H54 (cell line): ENCODE data around the gene CIITA.

Source experiments
- DNase-seq: peaks from one replicate; pipeline ENCODE4 v3.0.0; 2011; ENCODE audit warnings: low spot score, mixed read lengths; ENCODE audit not compliant: insufficient read length
- FAIRE-seq: peaks from 3 replicates; lab custom pipeline; 2011; peaks lifted over from hg19 to GRCh38; lab: Jason Lieb, UNC
- POLR2A ChIP-seq: IDR thresholded peaks from 2 replicates; pipeline ENCODE4 v1.6.1; 2011; ENCODE audit warnings: low read depth, mild to moderate bottlenecking, low read length

The CIITA gene

DNA sequence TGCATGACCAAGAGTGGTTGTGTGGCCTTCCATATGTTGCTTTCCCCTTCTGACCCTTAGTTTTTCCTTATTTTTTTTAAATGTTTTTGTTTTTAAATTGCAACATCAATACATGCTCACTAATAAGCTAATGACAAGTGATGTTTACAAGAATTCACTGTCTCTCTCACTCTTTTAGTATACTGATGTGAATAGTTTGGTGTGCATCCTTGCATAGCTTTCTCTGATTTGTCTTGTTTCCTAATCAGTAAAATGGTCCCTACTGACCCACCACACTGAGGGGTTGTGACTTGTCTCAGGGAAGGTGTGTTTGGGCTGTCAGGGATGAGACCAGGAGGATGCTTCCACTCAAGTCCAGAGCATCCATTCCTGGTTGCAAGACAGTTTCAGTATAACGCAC is 26.0 kb downstream of the CIITA start:
- DNase-seq, result no peak
- no peak for FAIRE-seq
- no peak for TF ChIP-seq POLR2A

DNA sequence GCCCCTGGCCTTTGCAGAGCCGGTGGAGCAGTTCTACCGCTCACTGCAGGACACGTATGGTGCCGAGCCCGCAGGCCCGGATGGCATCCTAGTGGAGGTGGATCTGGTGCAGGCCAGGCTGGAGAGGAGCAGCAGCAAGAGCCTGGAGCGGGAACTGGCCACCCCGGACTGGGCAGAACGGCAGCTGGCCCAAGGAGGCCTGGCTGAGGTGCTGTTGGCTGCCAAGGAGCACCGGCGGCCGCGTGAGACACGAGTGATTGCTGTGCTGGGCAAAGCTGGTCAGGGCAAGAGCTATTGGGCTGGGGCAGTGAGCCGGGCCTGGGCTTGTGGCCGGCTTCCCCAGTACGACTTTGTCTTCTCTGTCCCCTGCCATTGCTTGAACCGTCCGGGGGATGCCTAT is 29.5 kb downstream of the CIITA start:
- no peak for TF ChIP-seq POLR2A
- no peak for FAIRE-seq
- no peak for DNase-seq

DNA sequence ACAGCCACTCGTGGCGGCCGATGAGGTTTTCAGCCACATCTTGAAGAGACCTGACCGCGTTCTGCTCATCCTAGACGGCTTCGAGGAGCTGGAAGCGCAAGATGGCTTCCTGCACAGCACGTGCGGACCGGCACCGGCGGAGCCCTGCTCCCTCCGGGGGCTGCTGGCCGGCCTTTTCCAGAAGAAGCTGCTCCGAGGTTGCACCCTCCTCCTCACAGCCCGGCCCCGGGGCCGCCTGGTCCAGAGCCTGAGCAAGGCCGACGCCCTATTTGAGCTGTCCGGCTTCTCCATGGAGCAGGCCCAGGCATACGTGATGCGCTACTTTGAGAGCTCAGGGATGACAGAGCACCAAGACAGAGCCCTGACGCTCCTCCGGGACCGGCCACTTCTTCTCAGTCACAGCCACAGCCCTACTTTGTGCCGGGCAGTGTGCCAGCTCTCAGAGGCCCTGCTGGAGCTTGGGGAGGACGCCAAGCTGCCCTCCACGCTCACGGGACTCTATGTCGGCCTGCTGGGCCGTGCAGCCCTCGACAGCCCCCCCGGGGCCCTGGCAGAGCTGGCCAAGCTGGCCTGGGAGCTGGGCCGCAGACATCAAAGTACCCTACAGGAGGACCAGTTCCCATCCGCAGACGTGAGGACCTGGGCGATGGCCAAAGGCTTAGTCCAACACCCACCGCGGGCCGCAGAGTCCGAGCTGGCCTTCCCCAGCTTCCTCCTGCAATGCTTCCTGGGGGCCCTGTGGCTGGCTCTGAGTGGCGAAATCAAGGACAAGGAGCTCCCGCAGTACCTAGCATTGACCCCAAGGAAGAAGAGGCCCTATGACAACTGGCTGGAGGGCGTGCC is 30.1 kb downstream of the CIITA start:
- DNase-seq (no peak), FAIRE-seq (no peak)
- TF ChIP-seq POLR2A, result no peak

DNA sequence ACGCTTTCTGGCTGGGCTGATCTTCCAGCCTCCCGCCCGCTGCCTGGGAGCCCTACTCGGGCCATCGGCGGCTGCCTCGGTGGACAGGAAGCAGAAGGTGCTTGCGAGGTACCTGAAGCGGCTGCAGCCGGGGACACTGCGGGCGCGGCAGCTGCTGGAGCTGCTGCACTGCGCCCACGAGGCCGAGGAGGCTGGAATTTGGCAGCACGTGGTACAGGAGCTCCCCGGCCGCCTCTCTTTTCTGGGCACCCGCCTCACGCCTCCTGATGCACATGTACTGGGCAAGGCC is 30.7 kb downstream of the CIITA start:
- DNase-seq (no peak), FAIRE-seq (no peak)
- TF ChIP-seq POLR2A, result no peak

DNA sequence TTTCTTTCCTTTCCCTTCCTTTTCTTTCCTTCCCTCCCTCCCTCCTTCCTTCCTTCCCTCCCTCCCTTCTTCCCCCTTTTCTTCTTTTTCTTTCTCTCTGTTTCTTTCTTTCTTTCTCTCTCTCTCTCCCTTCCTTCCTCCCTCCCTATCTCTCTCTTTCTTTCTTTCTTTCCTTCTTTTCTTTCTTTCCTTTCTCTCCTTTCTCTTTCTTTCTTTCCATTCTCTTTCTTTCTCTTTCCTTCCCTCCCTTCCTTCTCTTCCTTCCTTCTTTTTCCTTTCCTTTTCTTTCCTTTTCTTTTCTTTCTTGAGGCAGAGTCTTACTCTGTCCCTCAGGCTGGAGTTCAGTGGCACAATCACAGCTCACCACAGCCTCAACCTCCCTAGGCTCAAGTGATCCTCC is 34.3 kb downstream of the CIITA start:
- no peak for DNase-seq
- no peak for TF ChIP-seq POLR2A
- no peak for FAIRE-seq

DNA sequence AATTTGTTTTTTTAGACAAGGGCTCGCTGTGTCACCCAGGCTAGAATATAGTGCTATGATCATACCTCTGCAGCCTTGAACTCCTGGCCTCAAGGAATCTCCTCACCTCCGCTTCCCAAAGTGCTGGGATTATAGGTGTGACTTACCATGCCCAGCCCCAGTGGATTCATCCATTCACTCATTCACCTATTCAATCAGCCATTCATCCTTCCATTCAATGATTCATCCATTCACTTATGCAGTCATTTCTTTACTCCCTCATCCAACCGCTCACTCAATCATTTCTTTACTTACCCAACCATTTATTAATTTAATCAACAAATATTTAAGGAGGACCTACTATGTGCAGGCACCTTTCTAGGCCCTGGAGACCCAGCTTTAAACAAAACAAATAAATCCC is 39.5 kb downstream of the CIITA start:
- DNase-seq (no peak), FAIRE-seq (no peak)
- no peak for TF ChIP-seq POLR2A

DNA sequence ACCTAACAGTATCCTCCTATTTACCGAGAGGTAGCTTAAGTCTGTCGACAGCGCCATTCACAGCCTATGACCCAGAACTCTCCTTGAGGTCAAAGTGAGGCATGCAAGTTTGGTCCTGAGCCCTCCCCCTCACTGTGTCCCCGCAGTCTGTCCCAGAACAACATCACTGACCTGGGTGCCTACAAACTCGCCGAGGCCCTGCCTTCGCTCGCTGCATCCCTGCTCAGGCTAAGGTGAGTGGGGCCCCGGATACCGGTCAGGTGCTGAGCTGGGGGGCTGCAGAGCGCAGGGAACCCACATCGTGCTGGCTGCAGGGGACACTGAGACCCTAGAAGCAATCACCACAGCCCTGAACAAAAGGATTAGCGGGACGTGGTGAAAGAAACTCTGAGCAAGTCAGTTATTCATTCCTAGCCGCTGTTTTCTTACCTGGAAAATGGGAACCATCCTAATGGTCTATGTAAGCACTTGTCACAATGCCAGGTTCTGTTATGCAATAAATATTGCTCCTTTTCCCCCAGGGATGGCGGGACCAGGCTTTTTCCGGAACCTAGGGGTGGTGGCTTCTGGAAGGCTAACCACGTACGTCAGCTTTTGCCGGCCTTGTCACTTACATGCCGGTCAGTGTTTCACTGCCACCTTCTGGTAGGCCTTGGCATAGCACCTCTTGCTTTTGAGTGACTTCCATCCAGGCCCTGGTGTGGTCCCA is 41.4 kb downstream of the CIITA start:
- FAIRE-seq (peak; percentile 64), DNase-seq (peak; percentile 87)
- TF ChIP-seq POLR2A, result no peak

DNA sequence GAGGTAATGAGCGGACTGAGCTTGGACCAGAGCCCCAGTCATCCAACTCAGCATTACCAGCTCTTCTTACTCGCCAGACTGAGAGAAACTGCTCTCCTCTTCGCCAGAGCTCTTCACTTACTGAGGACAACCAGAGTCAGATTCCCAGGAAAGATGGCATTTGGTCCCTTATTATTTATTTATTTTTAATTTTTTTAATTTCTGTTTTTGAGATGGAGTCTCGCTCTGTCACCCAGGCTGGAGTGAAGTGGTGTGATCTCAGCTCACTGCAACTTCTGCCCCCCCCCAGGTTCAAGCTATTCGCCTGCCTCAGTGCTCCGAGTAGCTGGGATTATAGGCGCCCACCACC is 42.0 kb downstream of the CIITA start:
- TF ChIP-seq POLR2A, result no peak
- FAIRE-seq (no peak), DNase-seq (no peak)

DNA sequence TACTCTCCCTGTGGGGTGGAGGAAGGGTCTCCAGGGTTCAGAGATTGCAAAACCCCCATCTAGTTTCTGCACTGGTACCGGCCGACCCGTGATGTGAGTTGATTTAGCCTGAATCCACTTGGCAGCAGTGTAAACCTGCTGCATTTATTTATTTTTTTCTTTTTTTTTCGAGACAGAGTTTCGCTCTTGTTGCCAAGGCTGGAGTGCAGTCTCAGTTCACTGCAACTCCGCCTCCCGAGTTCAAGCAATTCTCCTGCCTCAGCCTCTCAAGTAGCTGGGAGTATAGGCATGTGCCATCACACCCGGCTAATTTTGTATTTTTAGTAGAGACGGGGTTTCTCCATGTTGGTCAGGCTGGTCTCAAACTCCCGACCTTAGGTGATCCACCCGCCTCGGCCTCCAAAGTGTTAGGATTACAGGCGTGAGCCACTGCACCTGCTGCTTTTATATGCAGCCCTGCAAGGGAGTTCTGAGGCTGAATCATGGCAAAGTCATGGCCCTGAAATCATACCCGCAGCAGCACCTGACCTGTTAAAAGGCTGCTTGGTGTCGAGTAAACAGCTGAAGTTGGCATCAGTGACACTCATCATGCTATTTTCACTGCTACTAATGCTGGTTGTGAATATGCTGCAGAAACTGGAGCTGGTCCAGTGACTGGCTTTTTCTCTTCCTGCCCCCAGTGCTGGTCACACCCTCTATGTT is 43.9 kb downstream of the CIITA start:
- TF ChIP-seq POLR2A, result no peak
- FAIRE-seq, result no peak

DNA sequence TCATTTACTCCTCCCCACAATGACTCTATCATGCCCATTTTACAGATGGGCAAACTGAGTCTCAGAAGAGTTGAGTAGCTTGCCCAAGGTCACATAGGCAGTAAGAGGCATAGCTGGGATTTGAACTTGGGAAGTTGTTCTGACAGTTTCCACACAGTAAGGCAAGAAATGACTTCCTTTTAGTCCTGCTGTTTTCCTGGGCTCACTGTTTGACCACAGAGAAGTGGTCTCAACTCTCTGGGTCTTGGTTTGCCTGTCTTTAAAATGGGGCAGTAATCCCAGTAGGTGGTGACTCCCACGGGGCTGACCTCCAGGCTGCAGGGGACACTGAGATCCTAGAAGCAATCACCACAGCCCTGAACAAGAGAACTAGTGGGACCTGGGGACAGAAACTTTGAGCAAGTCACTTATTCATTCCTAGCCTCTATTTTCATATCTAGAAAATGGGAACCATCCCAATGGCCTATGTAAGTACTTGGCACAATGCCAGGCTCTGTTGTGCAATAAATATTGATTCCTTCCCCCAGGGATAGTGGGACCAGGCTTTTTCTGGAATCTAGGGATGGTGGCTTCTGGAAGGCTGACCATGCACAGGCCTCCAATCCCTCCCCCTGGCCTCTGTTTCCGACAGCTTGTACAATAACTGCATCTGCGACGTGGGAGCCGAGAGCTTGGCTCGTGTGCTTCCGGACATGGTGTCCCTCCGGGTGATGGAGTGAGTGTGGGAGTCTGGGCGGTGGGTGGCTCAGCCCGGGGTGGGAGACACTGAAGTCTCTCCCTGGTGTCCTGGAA is 44.7 kb downstream of the CIITA start:
- TF ChIP-seq POLR2A, result no peak
- DNase-seq (no peak), FAIRE-seq (no peak)

More for the DNA sequence above, 43.9 kb downstream of the CIITA start:
- peak; percentile 35 for DNase-seq

DNA sequence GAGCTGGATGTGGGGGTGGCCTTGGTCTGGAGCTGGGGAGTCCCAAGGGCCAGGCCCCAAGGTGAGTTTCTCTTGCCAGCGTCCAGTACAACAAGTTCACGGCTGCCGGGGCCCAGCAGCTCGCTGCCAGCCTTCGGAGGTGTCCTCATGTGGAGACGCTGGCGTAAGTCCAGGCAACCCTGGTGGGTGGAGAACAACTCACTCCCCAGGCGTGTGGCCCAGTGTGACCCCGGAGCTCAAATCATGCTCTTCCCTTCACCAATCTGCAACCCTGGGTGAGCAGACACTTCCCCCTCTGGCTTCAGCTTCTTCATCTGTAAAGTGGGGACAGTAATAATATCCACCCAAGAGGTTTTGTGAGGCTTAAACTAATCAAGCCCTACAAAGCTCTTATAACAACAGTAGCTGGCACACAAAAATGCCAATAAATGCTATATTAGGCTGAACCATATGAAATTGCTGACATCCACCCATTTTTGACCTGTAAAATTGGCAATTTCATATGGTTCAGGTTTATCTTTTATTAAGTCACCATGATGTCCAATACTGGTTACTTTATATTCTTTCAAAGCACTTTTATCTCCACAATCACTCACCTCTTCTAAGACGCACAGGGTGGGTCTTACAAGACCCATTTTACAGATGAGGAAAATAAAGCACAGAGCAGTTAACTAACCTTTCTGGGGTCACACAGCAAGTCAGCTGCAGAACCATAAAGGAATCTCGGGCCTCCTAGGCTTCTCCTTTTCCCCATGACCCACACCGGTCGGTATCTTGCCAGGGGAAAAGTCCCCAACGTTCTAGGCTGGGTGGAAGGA is 45.5 kb downstream of the CIITA start:
- TF ChIP-seq POLR2A, result no peak
- FAIRE-seq (no peak), DNase-seq (no peak)

DNA sequence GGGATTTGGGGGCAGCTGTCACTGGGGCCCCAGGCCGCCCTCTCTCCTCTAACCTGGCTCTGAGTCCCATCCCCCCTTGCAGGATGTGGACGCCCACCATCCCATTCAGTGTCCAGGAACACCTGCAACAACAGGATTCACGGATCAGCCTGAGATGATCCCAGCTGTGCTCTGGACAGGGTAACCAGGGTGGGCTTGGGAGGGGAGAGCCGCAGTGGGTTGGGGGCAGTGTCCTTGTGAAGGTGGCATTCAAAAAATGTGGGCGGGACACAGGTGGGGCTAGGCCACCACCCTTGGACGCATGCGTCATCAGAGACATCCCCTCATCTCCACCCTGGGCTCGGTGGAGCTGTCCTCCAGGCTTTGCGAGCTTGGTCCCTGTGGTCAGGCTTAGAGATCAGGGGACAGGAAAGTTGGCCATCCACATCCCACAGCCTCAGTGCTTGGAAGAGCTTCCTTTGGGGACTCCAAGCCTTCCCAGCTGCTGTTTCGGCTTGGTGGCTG is 46.2 kb downstream of the CIITA start:
- no peak for DNase-seq
- no peak for TF ChIP-seq POLR2A
- FAIRE-seq, result no peak
